ENCODE data around the gene CEP95. TPM values are rescaled to one million over a fixed set of nuclear protein-coding genes. Genes with fewer than 3 reads are reported as not detected.

The CEP95 gene
- total RNA-seq, 1 experiment from 2014 or later, result 67.3 TPM

- Mint-ChIP-seq H3K36me3 (ENCODE audit: insufficient read depth in 1 of 3, low read depth in 3 of 3) (peaks cover 64 to 81% (median 73%) of the 10 kb centered on the region in 3 experiments), H3K27me3 (ENCODE audit: low read depth) (peaks cover 10% of the 10 kb centered on the region; the same call in 1 of the 2 replicates), H3K9me3 (peaks cover 3 to 4% of the 10 kb centered on the region in 2 experiments; a peak in 3 of 5 replicates), H3K4me1 (peaks cover 39 to 56% of the 10 kb centered on the region in 2 experiments), H3K27ac (peak overlapping the region; percentile 85 to 97 (median 96)), H3K4me3 (peak overlapping the region; percentile 98 to 100)
- no CpG with 5 or more reads among the region's 13 CpGs for WGBS (ENCODE audit: extremely low coverage, insufficient read length, low lambda C conversion rate)
- H3K27ac ChIP-seq (ENCODE audit: insufficient read length, low read depth, low read length), result no peak overlapping the region
- H3K9ac ChIP-seq (ENCODE audit: extremely low read depth, insufficient read length, low read length), result peak overlapping the region; percentile 100
- H3K23ac ChIP-seq (ENCODE audit: insufficient read length, low read depth, low read length), result no peak overlapping the region
- no peak overlapping the region for H2AFZ ChIP-seq (ENCODE audit: low read length)
- DNase-seq, result no peak
- H3K4me2 ChIP-seq (ENCODE audit: insufficient read depth, insufficient read length, low read length), result peak overlapping the region; percentile 82
- H2AK5ac ChIP-seq (ENCODE audit: insufficient read length, low read length), result no peak overlapping the region
- H3K4me1 ChIP-seq (ENCODE audit: insufficient read depth, low read length), result no peaks in the 10 kb centered on the region
- no peak overlapping the region for H3K18ac ChIP-seq (ENCODE audit: insufficient read length, low read depth, low read length)
- H4K8ac ChIP-seq (replicated peaks; ENCODE audit: insufficient read length, low read depth, low read length), result no peak overlapping the region
- no peak overlapping the region for H3K56ac ChIP-seq (ENCODE audit: insufficient read length, low read depth, low read length)
- H3K79me2 ChIP-seq (ENCODE audit: insufficient read depth, low read length), result peaks cover 33% of the 10 kb centered on the region
- H3K14ac ChIP-seq (ENCODE audit: insufficient read depth, low read length), result peak overlapping the region; percentile 25; the same call in 1 of the 2 replicates
- no peak overlapping the region for H4K91ac ChIP-seq (ENCODE audit: insufficient read length, low read depth, low read length)
- no peak overlapping the region for H2BK12ac ChIP-seq (ENCODE audit: insufficient read length, low read depth, low read length)
- no peak overlapping the region for H2BK120ac ChIP-seq (ENCODE audit: low read depth, low read length, poor library complexity, severe bottlenecking)
- no peak overlapping the region for H3K4ac ChIP-seq (ENCODE audit: low read depth, low read length)
- no peaks in the 10 kb centered on the region for H3K9me3 ChIP-seq (ENCODE audit: control insufficient read depth, low read depth, low read length)
- H4K20me1 ChIP-seq (ENCODE audit: control insufficient read depth, insufficient read depth, insufficient read length), result no peaks in the 10 kb centered on the region
- H3K23me2 ChIP-seq (ENCODE audit: insufficient read length, low read depth, low read length, poor library complexity, severe bottlenecking), result peaks cover 6% of the 10 kb centered on the region
- TF ChIP-seq, protein P1, sequence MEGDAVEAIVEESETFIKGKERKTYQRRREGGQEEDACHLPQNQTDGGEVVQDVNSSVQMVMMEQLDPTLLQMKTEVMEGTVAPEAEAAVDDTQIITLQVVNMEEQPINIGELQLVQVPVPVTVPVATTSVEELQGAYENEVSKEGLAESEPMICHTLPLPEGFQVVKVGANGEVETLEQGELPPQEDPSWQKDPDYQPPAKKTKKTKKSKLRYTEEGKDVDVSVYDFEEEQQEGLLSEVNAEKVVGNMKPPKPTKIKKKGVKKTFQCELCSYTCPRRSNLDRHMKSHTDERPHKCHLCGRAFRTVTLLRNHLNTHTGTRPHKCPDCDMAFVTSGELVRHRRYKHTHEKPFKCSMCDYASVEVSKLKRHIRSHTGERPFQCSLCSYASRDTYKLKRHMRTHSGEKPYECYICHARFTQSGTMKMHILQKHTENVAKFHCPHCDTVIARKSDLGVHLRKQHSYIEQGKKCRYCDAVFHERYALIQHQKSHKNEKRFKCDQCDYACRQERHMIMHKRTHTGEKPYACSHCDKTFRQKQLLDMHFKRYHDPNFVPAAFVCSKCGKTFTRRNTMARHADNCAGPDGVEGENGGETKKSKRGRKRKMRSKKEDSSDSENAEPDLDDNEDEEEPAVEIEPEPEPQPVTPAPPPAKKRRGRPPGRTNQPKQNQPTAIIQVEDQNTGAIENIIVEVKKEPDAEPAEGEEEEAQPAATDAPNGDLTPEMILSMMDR (conservative IDR thresholded peaks at IDR 0.05), result no peak
- no peak overlapping the region for H2BK20ac ChIP-seq (ENCODE audit: low read depth, low read length, poor library complexity, severe bottlenecking)
- H3T11ph ChIP-seq (ENCODE audit: low read length), result no peak overlapping the region
- no peaks in the 10 kb centered on the region for H3K27me3 ChIP-seq (ENCODE audit: insufficient read depth, low read length)
- no peak overlapping the region for H2BK15ac ChIP-seq (ENCODE audit: low read depth, low read length)
- peaks cover 9% of the 10 kb centered on the region for H3K79me1 ChIP-seq (ENCODE audit: insufficient read depth, low read depth, low read length, poor library complexity, severe bottlenecking)
- H2BK5ac ChIP-seq (ENCODE audit: insufficient read length, low read length), result no peak overlapping the region
- no peak overlapping the region for H4K5ac ChIP-seq (ENCODE audit: insufficient read length, low read depth, low read length)
Observed at GRCh38 chr17:64504769-64505339, 1.9 kb upstream of the CEP95 start.

Data from H9 (cell line).